Stimulated activated CD8-positive, alpha-beta memory T cell treated with anti-CD3 and anti-CD28 coated beads, Interleukin-15, amount 100 ng/mL, for 1 hour (primary cell): Measurements from ENCODE around the gene CDC45.
"Not testable (repeated sequence)": the region's sequence is repeated elsewhere in the genome, so short reads cannot be mapped to it uniquely, and the experiment has no call there.

Source experiments
- DNase-seq: peaks from one replicate; pipeline ENCODE4 v3.0.0-alpha.2; 2020; ENCODE audit warnings: low read depth

Gene CDC45

GRCh38 chr22:19479355-19480172 lies at the start of gene CDC45:
Gene CDC45 (plus strand): TSS chr22:19479920. CDS start chr22:19479969, 49 bp downstream.
- DNase-seq, result peak; percentile 83

GRCh38 chr22:19429950-19430889 lies 49.5 kb upstream of the CDC45 start:
- DNase-seq, result no peak

GRCh38 chr22:19430890-19431541 lies 48.7 kb upstream of the CDC45 start:
- no peak for DNase-seq

DNA sequence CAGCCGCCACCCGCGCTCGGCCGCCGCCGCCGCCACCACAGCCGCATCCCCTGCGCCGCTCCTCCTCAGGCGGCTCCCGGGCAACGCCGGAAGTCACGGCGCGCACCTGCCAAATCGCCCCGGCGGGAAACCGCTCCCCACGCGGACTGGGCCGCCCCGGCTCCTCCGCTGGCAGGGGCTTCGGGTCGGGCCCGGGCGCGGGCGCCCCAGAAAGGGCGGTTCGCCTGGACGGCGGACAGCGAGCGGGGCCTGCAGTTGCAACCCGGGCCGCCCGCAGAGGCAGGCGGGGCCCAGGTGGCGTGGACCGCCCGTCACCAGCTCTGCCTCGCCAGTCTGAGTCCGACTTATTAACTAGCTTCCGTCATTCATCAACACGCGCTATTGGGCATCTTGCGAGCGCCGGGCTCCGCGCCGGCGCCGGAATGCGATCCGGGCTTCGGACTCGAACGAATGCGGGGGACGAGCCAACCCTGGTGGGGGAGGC lies 48.0 kb upstream of the CDC45 start, which contains the start of gene HIRA:
Gene HIRA, minus strand, starts transcription at position 85 of the 484 bp plus-strand sequence. CDS start 257 bp downstream, outside the sequence.
- peak; percentile 76 for DNase-seq

- DNase-seq, result peak; percentile 68
Observed at GRCh38 chr22:19432133-19432851, 47.4 kb upstream of the CDC45 start, which contains the start of gene MRPL40. Gene MRPL40 (plus strand): TSS chr22:19432545. CDS start chr22:19432555, 10 bp downstream.

- no peak for DNase-seq
Observed at GRCh38 chr22:19434401-19434800, 45.3 kb upstream of the CDC45 start.

DNA sequence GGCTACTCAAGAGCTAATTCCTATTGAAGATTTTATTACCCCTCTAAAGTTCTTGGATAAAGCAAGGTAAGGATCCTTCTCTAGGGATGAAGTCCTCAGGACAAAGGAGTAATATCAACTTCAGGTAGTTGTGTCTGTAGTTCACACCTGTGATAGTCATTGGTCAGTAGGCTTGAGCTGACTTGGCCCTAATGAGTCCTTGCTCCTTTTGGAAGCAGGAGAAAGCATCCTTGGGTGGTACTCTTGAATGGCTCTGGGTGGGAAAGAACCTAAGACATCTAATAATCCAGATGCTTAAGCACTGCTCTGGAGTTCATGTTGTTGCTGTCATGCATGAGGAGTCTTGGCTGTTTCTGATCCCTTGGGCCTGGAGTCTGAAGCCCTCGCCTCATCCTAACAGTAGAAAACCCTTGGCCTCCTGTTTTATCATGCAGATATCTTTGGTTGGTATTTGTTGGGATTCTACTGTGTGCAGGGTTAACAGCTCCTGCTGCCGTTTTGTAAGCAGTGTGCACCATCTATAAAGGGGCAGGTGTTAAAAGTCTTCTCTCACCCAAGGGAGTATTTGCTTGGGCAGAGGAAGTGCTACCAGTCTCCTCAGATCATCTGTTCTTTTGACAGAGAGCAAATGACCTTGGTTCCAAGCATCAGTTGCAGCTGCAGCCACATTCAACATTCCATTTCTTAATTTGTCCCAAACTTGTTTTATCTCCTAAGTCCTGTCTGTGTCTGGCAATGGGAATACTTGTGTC lies 44.7 kb upstream of the CDC45 start:
- no peak for DNase-seq

- not testable (repeated sequence) for DNase-seq
Observed at GRCh38 chr22:19436444-19437161, 43.1 kb upstream of the CDC45 start.

DNA sequence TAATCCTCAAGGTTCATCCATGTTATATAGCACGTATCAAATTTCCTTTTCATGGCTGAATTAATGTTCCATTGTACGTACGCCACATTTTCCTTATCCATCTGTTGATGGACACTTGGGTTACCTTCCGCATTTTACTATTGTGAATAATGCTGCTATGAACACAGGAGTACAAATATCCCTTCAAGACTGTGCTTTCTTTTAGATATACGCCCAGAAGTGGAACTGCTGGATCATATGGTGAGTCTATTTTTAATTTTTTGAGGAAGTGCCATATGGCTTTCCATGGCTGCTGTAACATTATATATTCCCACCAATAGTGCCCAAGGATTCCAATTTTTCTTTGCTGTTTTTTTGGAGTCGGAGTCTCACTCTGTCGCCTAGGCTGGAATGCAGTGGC lies 41.4 kb upstream of the CDC45 start:
- no peak for DNase-seq

DNA sequence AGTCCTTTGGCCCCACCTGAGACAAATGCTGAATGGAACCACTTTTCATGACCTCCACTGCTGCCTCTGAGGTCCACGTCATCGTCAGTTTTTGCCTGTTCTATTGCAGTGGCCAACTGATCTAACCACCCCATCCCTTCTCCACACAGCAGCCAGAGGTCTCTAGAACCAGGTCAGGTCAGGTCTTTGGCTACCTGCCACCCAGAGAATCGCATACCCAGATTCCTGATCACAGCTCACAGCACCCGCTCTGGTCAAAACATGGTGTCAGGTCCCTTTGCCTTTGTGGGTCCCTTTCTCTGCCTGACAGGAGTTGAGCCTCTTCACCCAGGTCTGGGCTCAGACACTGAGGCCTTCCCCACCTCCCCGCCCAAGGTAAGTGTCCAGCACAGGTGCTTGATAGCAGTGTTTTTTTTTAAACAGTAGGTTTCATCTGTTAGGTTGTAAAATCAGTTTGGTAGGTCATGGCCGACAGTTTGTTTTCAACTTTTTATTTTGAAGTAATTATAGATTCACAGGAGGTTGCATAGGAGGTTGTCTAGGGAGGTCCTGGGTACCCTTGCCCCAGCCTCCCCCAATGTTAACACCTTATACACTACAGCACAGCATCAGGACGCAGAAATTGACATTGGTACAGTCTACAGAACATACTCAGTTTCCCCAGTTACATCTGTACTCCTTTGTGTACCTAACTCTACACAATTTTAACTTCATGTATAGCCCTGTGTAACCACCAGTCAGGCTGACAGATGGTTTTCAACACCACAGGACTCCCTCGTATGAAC lies 39.1 kb upstream of the CDC45 start:
- no peak for DNase-seq

- no peak for DNase-seq
Observed at GRCh38 chr22:19442166-19442565, 37.6 kb upstream of the CDC45 start.

DNA sequence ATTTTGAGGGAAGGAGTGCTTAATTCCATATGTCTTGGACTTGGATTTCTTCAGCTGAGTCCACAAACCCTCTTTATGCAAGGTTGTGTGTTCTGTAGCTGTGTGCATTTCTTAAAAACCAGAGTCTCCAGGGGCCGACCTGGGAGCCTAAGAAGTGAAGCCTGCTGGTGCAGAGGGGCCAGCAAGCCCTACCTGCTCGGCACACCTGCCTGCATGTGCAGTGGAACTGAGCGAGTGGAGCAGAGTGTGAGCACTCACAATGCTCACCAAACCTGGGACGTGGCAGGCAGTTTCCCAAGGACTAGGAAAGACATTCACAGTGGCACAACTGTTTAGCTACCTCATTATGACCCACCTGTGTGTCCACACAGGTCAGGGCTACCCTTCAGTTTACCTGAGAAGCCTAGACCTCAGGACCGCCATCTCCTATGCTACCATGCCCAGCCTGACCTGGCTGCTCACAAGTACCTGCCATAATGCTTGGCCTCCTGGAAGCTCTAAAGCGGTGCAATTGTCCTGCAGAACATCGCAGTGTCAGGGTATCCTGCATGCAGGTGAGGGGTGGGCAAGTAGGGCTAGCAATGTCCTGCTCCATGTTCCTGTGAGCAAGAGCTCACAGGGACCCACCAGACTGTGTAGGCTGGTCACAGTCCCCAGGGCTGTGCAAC lies 36.0 kb upstream of the CDC45 start:
- DNase-seq, result no peak

DNA sequence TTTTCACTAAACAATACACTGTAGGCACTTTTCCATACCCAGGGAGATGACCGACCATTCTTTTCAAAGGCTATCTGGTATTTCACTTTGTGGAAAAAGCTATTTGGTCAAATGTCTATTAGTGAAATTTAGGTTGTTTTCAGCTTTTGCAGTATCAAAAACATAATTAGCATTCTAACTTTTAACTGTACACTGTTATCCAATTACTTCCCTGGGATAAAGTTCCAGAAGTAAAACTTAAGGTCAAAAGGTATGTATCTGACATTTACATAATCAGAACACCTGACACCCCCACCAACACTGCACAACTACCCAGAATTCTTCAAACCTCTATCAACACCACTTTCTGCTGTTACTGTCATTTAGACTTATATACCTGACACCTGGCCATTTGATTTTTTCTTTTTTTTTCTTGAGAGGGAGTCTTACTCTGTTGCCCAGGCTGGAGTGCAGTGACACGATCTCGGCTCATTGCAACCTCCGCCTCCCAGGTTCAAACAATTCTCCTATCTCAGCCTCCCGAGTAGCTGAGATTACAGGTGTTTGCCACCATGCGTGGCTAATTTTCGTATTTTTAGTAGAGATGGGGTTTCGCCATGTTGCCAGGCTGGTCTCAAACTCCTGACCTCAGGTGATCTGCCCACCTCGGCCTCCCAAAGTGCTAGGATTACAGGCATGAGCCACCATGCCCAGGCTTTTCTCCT lies 34.3 kb upstream of the CDC45 start:
- not testable (repeated sequence) for DNase-seq

DNA sequence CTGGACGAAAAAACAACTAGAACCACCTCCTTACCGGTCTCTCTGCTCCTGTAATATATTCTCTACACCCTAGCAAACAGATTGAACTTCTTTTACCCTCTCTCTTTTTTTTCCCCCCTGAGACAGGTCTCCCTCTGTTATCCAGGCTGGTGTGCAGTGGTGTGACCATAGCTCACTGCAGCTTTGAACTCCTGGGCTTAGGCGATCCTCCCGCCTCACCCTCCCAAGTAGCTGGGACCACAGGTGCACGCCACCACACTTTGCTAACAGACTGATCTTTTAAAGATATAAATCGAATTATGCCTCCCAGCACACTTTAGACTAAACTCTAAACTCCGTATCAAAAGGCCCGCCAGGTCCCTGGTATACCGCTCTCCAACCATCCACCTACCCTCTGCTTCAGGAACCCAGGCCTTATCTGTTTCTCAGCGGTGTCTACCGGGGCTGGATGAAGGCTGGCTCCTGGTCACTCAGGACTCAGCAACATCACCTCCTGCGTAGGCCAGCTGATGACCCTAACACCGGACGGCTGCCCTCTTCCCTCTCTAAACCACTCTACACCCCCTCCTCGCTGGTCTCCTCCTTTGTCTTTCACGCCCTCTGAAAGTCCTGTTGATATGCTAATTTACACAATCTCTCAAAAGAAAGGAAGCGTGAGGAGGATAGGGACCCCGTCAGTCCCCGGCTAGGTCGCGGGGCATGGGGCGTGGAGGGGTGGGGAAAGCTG lies 33.0 kb upstream of the CDC45 start:
- DNase-seq, result no peak

DNA sequence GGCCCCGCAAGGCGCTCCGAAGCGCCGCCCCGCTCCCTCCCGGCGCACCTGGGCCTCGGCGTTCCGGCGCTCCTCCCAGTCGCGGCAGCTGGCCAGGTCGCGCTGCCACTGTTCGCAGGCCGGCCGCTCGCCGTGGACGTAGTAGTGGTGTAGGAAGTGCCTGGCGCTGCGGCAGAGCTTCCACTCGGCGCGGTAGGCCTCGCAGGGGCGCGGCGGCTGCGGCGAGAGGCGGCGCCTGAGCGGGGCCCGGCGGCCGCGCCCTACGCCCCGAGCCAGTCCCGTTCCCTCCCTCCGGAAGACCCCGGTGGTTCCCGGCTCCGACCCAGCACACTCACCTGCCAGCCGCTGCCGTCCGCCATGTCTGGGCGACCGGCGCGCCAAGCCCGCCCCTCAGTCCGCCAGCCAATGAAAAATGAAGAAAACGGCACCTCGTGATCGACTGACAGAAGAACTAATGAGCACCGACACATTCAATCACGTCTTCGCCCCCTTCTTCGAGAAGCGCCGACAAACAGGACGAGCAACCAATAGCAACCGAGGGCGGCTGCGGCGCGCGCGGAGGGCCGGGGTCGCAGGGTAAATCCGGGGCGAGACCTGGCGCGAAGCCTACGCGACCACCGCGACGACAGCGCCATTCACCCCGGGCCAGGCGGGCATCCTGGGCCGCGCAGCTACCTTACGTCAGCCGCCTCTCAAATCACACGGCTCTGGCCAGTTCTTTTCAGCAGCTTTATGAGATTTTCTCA lies 32.2 kb upstream of the CDC45 start, which contains the start of gene C22orf39:
Gene C22orf39, minus strand, starts transcription at position 382 of the 746 bp plus-strand sequence. Its CDS starts 23 bp downstream, at position 359.
- peak; percentile 72 for DNase-seq

DNA sequence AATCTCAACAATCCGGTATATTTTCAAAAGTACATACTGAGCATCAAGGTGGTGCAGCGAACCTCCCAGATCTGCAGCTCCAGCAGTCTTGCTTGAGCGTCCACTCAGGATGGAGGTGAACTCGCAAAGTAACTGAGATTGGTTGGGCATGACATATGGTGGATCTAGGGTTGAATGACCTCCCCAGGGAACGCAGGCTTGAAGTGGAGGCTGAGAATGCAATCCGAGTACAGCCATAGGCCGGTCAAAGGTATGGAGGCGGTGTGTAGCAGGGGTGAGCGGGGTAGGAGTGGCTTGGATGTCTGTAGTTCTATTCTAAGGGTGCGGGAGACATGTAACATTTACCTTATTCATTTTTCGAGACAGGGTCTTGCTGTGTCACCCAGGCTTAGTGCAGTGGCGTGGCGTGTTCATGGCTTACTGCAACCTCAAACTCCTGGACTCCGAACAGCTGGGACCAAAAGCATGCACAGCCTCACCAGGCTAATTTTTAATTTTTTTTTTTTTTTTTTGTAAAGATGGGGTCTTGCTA lies 31.6 kb upstream of the CDC45 start:
- DNase-seq, result no peak
